Pulmonary artery endothelial cell (primary cell): ENCODE results near the gene IL9. TPM values are rescaled to one million over a fixed set of nuclear protein-coding genes. Genes with fewer than 3 reads are reported as not detected.
"Not testable (repeated sequence)": the region's sequence is repeated elsewhere in the genome, so short reads cannot be mapped to it uniquely, and the experiment has no call there.

Experiments
- DNase-seq: peaks from one replicate; pipeline ENCODE4 v3.0.0-alpha.2; 2011; ENCODE audit warnings: low read depth, low spot score
- total RNA-seq: library from RNA; depleted of rRNA; stranded (reverse); fragments of >200 nt; gene quantifications from 2 replicates; pipeline ENCODE4 v1.2.3, GENCODE V29; 2014

The IL9 gene
- total RNA-seq, 1 donor from 2014 or later: not detected

GRCh38 chr5:135869276-135869675 lies 26.4 kb downstream of the IL9 start:
- no peak for DNase-seq

- DNase-seq: no peak
Observed at GRCh38 chr5:135868681-135869080, 27.0 kb downstream of the IL9 start.

GRCh38 chr5:135867599-135867998 lies 28.0 kb downstream of the IL9 start:
- no peak for DNase-seq

- no peak for DNase-seq
Observed at GRCh38 chr5:135866016-135866415, 29.6 kb downstream of the IL9 start.

- DNase-seq: no peak
Observed at GRCh38 chr5:135864503-135865435, 30.9 kb downstream of the IL9 start.

GRCh38 chr5:135862744-135863143 lies 32.9 kb downstream of the IL9 start:
- no peak for DNase-seq

- no peak for DNase-seq
Observed at GRCh38 chr5:135862086-135862485, 33.6 kb downstream of the IL9 start.

GRCh38 chr5:135861641-135862040 lies 34.0 kb downstream of the IL9 start:
- no peak for DNase-seq

- DNase-seq: no peak
Observed at GRCh38 chr5:135859641-135860040, 36.0 kb downstream of the IL9 start.

- not testable (repeated sequence) for DNase-seq
Observed at GRCh38 chr5:135859186-135859585, 36.5 kb downstream of the IL9 start.

GRCh38 chr5:135857630-135858311 lies 37.9 kb downstream of the IL9 start:
- DNase-seq: no peak

- no peak for DNase-seq
Observed at GRCh38 chr5:135851915-135852845, 43.5 kb downstream of the IL9 start.

GRCh38 chr5:135851186-135851914 lies 44.3 kb downstream of the IL9 start:
- no peak for DNase-seq

- no peak for DNase-seq
Observed at GRCh38 chr5:135850671-135851070, 45.0 kb downstream of the IL9 start.

- no peak for DNase-seq
Observed at GRCh38 chr5:135850231-135850630, 45.4 kb downstream of the IL9 start.

GRCh38 chr5:135847976-135848375 lies 47.7 kb downstream of the IL9 start:
- no peak for DNase-seq

GRCh38 chr5:135846311-135846710 lies 49.3 kb downstream of the IL9 start:
- DNase-seq: no peak

GRCh38 chr5:135843571-135844337 lies 51.9 kb downstream of the IL9 start:
- DNase-seq: no peak

GRCh38 chr5:135842737-135843136 lies 52.9 kb downstream of the IL9 start:
- no peak for DNase-seq
